ENCODE measurements around the gene ZNF292. TPM values are rescaled to one million over a fixed set of nuclear protein-coding genes. Genes with fewer than 3 reads are reported as not detected.
A peak's percentile ranks its signal among the peaks of the same experiment; 100 is the strongest.
"Not testable (repeated sequence)": the region's sequence is repeated elsewhere in the genome, so short reads cannot be mapped to it uniquely, and the experiment has no call there.

The ZNF292 gene
- total RNA-seq, 4 donors from 2014 or later, result 18.5 to 61.8 (median 42.4) TPM

DNA sequence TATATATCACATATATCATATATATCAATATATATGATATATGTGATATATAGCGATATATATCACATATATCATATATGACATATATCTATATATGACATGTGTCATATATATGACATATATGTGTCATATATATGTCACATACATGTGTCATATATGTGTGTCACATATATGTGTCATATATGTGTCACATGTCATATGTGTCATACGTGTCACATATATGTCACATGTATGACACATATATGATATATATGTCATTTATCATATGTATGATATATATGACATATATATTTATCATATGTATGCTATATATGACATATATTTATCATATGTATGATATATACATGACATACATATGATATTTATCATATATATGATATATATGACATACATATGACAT is 27.6 kb upstream of the ZNF292 start:
- in situ Hi-C loops (cut with MboI; ENCODE audit: low pct_ligation_motif_present in 1 of 4, low pct_unique_long_range_greater_than_20kb in 1 of 4, low sequenced_read_pairs in 3 of 4) (loop anchor here in 3 of 4 donors (25.0 kb wide), 1 partner anchor 110 kb away; no protein-coding TSS in a partner anchor), intact Hi-C loops (cut with DNase I; ENCODE audit: low total_unique reads) (no loop called here)
- no peak for DNase-seq
- Histone ChIP-seq H3K36me3 (no peaks in the 10 kb centered on the region), H3K27ac (no peak overlapping the region), H3K9me3 (no peaks in the 10 kb centered on the region), H3K27me3 (peaks cover 1% of the 10 kb centered on the region), H3K4me1 (no peaks in the 10 kb centered on the region), H3K4me3 (no peak overlapping the region)
- TF ChIP-seq, protein P1, sequence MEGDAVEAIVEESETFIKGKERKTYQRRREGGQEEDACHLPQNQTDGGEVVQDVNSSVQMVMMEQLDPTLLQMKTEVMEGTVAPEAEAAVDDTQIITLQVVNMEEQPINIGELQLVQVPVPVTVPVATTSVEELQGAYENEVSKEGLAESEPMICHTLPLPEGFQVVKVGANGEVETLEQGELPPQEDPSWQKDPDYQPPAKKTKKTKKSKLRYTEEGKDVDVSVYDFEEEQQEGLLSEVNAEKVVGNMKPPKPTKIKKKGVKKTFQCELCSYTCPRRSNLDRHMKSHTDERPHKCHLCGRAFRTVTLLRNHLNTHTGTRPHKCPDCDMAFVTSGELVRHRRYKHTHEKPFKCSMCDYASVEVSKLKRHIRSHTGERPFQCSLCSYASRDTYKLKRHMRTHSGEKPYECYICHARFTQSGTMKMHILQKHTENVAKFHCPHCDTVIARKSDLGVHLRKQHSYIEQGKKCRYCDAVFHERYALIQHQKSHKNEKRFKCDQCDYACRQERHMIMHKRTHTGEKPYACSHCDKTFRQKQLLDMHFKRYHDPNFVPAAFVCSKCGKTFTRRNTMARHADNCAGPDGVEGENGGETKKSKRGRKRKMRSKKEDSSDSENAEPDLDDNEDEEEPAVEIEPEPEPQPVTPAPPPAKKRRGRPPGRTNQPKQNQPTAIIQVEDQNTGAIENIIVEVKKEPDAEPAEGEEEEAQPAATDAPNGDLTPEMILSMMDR (IDR thresholded peaks at IDR 0.05), result no peak
- TF ChIP-seq POLR2A (IDR thresholded peaks at IDR 0.05) (no peak), POLR2AphosphoS5 (IDR thresholded peaks at IDR 0.05) (no peak), EP300 (IDR thresholded peaks at IDR 0.05; ENCODE audit: low read depth) (no peak)
- 88 to 100% methylated on average over 1 to 2 of the region's 2 CpGs for WGBS, 2 donors (ENCODE audit: low coverage in 1 of 2)

DNA sequence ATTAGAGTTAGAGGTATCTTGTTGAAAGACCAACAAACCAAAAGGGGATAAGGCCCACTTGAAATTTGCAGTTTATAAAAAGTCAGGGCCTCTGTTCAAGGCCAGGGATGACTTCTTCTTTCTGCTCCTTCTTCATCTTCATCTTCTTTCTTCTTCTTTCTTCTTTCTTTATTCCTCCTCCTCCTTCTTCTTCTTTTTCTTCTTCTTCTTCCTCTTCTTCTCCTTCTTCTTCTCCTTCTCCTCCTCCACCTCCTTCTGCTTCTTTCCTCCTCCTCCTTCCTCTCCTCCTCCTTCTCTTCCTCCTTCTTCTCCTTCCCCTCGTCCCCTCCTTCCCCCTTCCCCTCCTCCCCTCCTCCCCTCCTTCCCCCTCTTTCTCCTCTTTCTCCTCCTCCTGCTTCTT is 18.4 kb upstream of the ZNF292 start:
- TF ChIP-seq, protein P1 (IDR thresholded peaks at IDR 0.05), result no peak
- TF ChIP-seq POLR2A (IDR thresholded peaks at IDR 0.05) (no peak), EP300 (IDR thresholded peaks at IDR 0.05; ENCODE audit: low read depth) (no peak), POLR2AphosphoS5 (IDR thresholded peaks at IDR 0.05) (no peak)
- no peak overlapping the region for H3K4me3 ChIP-seq
- in situ Hi-C loops (cut with MboI; ENCODE audit: low pct_ligation_motif_present in 1 of 4, low pct_unique_long_range_greater_than_20kb in 1 of 4, low sequenced_read_pairs in 3 of 4) (loop anchor here in 3 of 4 donors (25.0 kb wide), 1 partner anchor 100 kb away; no protein-coding TSS in a partner anchor), intact Hi-C loops (cut with DNase I; ENCODE audit: low total_unique reads) (loop anchor here (10.0 kb wide), 1 partner anchor 98 kb away; no protein-coding TSS in a partner anchor)
- H3K36me3 ChIP-seq, result no peaks in the 10 kb centered on the region
- H3K27me3 ChIP-seq, result no peaks in the 10 kb centered on the region
- H3K27ac ChIP-seq, result no peak overlapping the region
- H3K9me3 ChIP-seq, result no peaks in the 10 kb centered on the region
- H3K4me1 ChIP-seq, result no peaks in the 10 kb centered on the region
- DNase-seq, result no peak
- 33 to 64% methylated on average over 1 of the region's 1 CpG for WGBS, 2 donors (ENCODE audit: low coverage in 1 of 2)

DNA sequence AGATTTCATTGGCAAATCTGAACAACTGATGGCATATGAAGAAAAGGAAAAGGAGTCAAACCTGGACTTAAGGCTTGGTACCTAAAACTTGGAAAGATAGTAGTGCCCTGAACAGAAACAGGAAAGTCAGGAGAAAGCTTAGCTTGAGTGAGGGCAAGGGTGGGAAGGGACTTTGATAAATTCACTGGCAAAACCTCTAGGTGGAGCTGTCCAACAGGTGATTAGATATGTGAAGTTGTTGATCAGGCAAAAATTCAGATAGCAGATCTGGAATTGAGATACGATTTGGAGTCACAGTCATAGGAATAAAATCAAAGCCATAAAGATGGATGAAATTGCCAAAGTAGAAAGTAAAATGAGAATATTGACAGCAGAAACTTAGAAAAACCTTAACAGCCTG is 16.1 kb upstream of the ZNF292 start:
- Histone ChIP-seq H3K36me3 (no peaks in the 10 kb centered on the region), H3K4me1 (no peaks in the 10 kb centered on the region), H3K4me3 (no peak overlapping the region), H3K9me3 (no peaks in the 10 kb centered on the region), H3K27ac (no peak overlapping the region), H3K27me3 (no peaks in the 10 kb centered on the region)
- TF ChIP-seq, protein P1 (IDR thresholded peaks at IDR 0.05), result peak; percentile 71 to 81 (median 73)
- no peak for TF ChIP-seq POLR2AphosphoS5 (IDR thresholded peaks at IDR 0.05)
- WGBS, 2 donors (ENCODE audit: low coverage in 1 of 2), result 7 to 17% methylated on average over 1 of the region's 1 CpG
- in situ Hi-C loops (cut with MboI; ENCODE audit: low pct_ligation_motif_present in 1 of 4, low pct_unique_long_range_greater_than_20kb in 1 of 4, low sequenced_read_pairs in 3 of 4), result loop anchor here in 3 of 4 donors (25.0 kb wide), 1 partner anchor 98 kb away; no protein-coding TSS in a partner anchor
- intact Hi-C loops (cut with DNase I; ENCODE audit: low total_unique reads), result loop anchor here (10.0 kb wide), 1 partner anchor 96 kb away; no protein-coding TSS in a partner anchor
- DNase-seq, result peak; percentile 17

DNA sequence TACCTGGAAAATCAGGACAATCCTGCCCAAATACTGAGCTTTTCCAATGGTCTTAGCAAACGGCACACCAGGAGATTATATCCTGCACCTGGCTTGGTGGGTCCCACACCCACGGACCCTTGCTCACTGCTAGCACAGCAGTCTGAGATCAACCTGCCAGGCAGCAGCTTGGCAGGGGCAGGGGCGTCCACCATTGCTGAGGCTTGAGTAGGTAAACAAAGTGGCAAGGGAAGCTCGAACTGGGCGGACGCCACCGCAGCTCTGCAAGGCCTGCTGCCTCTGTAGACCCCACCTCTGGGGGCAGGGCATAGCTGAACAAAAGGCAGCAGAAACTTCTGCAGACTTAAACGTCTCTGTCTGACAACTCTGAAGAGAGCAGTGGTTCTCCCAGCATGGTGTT is 15.4 kb upstream of the ZNF292 start:
- intact Hi-C loops (cut with DNase I; ENCODE audit: low total_unique reads) (loop anchor here (10.0 kb wide), 1 partner anchor 95 kb away; no protein-coding TSS in a partner anchor), in situ Hi-C loops (cut with MboI; ENCODE audit: low pct_ligation_motif_present in 1 of 4, low pct_unique_long_range_greater_than_20kb in 1 of 4, low sequenced_read_pairs in 3 of 4) (loop anchor here (10.0 to 25.0 kb wide), 2 partner anchors 95 to 97 kb away; no protein-coding TSS in a partner anchor)
- not testable (repeated sequence) for DNase-seq, H3K27ac ChIP-seq, H3K36me3 ChIP-seq, H3K4me1 ChIP-seq, H3K4me3 ChIP-seq, H3K27me3 ChIP-seq, H3K9me3 ChIP-seq
- 88% methylated on average over 8 of the region's 8 CpGs; no CpG with 5 or more reads in 1 of the 2 donors for WGBS, 2 donors (ENCODE audit: low coverage in 1 of 2)

DNA sequence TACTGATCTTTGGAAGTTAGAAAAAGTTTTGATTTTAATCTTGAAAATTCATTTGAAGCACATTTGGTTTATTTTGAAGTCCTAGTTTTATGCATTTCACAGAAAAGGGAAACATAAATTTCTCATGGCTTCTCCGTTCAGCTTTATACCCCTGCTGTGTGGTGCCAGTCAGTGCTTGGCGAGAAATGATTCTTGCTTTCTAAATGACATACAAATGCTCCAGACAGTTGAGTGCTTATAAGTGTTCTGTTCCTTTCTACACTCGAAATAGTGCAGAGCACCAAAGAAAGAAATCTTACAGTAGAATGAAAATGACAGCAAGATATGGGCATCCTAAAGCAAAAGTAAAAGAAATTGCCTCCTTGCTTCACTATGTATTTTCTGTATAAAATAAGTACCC is 9.0 kb upstream of the ZNF292 start:
- no peak for DNase-seq
- Histone ChIP-seq H3K9me3 (no peaks in the 10 kb centered on the region), H3K36me3 (no peaks in the 10 kb centered on the region), H3K27me3 (no peaks in the 10 kb centered on the region), H3K4me3 (no peak overlapping the region), H3K4me1 (peaks cover 0 to 3% (median 2%) of the 10 kb centered on the region in 4 donors), H3K27ac (no peak overlapping the region)
- 56 to 58% methylated on average over 3 of the region's 3 CpGs for WGBS, 2 donors (ENCODE audit: low coverage in 1 of 2)
- TF ChIP-seq POLR2AphosphoS5 (IDR thresholded peaks at IDR 0.05) (no peak), EP300 (IDR thresholded peaks at IDR 0.05; ENCODE audit: low read depth) (no peak), POLR2A (IDR thresholded peaks at IDR 0.05) (no peak)
- TF ChIP-seq, protein P1 (IDR thresholded peaks at IDR 0.05), result no peak
- in situ Hi-C loops (cut with MboI; ENCODE audit: low pct_ligation_motif_present in 1 of 4, low pct_unique_long_range_greater_than_20kb in 1 of 4, low sequenced_read_pairs in 3 of 4), result loop anchor here (10.0 to 25.0 kb wide), 2 partner anchors 88 to 91 kb away; no protein-coding TSS in a partner anchor
- intact Hi-C loops (cut with DNase I; ENCODE audit: low total_unique reads), result no loop called here
